Loucy (cell line): ENCODE data around the gene MICAL3.

Experiments used
- EZH2phosphoT487 ChIP-seq: fragments of 200-600 bp; IDR thresholded peaks from 2 replicates; pipeline ENCODE4 v1.6.1; 2018; ENCODE audit warnings: antibody characterized with exemption, mild to moderate bottlenecking, moderate library complexity, borderline replicate concordance
- TF ChIP-seq, protein P1 (sequence below): fragments of 200-600 bp; sonication (generic); conservative IDR thresholded peaks from 2 replicates; pipeline ENCODE4 v1.5.1; 2014; ENCODE audit warnings: mild to moderate bottlenecking, antibody characterized with exemption, low read length

DNA sequence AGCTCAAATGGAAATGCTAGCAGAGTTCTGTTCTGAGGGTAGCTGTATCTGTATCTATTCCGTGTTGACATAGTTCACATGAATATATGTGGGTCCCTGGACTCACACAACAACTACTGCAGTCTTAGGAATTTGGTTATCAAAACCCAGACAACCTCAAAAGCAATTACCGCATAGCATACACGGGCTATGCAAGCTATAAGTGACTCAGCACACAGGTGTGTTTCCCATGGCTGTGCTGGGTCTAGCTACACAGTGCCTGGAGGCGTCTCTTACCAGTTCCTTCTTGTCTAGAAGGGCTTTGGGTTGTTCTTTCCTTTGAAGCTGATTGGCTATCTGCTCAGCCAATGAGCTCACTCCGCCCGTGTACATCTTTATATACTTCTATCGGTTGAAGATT, 151.9 kb downstream of the MICAL3 start:
- TF ChIP-seq, protein P1, sequence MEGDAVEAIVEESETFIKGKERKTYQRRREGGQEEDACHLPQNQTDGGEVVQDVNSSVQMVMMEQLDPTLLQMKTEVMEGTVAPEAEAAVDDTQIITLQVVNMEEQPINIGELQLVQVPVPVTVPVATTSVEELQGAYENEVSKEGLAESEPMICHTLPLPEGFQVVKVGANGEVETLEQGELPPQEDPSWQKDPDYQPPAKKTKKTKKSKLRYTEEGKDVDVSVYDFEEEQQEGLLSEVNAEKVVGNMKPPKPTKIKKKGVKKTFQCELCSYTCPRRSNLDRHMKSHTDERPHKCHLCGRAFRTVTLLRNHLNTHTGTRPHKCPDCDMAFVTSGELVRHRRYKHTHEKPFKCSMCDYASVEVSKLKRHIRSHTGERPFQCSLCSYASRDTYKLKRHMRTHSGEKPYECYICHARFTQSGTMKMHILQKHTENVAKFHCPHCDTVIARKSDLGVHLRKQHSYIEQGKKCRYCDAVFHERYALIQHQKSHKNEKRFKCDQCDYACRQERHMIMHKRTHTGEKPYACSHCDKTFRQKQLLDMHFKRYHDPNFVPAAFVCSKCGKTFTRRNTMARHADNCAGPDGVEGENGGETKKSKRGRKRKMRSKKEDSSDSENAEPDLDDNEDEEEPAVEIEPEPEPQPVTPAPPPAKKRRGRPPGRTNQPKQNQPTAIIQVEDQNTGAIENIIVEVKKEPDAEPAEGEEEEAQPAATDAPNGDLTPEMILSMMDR: no peak
- no peak for TF ChIP-seq EZH2phosphoT487
